AG10803 (cell line): ENCODE results near the gene TSPAN32.
"Not testable (repeated sequence)": the region's sequence is repeated elsewhere in the genome, so short reads cannot be mapped to it uniquely, and the experiment has no call there.

Source experiments
- DNase-seq: peaks from one replicate; pipeline ENCODE4 v3.0.0; 2010; ENCODE audit warnings: low read depth
- H3K4me3 ChIP-seq: 2 replicates; pipeline ENCODE4 v1.5.1; 2011; ENCODE audit warnings: mild to moderate bottlenecking, low read length, control low read depth
- TF ChIP-seq, protein P1 (sequence below): conservative IDR thresholded peaks from 2 replicates; pipeline ENCODE4 v1.5.1; 2011; ENCODE audit warnings: mild to moderate bottlenecking, low read length, control low read depth, inconsistent platforms

Gene TSPAN32

DNA sequence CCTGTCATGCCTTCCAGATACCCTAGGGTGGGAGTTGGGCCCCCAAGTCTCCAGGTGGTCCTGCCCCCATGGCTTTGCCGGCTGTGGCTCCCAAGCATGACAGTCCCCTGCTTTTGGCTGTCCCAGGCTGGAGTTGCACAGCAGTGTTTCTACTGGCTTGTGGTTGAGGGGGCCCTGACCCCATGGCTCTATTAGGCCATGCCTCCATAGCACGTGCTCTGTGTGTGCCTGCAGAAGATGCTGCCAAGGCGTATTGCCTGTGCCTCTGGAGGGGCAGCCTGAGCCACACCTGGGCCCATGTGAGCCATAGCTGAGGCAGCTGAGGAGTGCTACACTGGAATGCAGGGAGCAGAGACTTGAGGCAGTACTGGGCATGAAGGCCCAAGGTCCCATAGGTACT lies 49.9 kb downstream of the TSPAN32 start:
- TF ChIP-seq, protein P1, sequence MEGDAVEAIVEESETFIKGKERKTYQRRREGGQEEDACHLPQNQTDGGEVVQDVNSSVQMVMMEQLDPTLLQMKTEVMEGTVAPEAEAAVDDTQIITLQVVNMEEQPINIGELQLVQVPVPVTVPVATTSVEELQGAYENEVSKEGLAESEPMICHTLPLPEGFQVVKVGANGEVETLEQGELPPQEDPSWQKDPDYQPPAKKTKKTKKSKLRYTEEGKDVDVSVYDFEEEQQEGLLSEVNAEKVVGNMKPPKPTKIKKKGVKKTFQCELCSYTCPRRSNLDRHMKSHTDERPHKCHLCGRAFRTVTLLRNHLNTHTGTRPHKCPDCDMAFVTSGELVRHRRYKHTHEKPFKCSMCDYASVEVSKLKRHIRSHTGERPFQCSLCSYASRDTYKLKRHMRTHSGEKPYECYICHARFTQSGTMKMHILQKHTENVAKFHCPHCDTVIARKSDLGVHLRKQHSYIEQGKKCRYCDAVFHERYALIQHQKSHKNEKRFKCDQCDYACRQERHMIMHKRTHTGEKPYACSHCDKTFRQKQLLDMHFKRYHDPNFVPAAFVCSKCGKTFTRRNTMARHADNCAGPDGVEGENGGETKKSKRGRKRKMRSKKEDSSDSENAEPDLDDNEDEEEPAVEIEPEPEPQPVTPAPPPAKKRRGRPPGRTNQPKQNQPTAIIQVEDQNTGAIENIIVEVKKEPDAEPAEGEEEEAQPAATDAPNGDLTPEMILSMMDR: no peak
- no peak overlapping the region for H3K4me3 ChIP-seq
- DNase-seq: no peak

DNA sequence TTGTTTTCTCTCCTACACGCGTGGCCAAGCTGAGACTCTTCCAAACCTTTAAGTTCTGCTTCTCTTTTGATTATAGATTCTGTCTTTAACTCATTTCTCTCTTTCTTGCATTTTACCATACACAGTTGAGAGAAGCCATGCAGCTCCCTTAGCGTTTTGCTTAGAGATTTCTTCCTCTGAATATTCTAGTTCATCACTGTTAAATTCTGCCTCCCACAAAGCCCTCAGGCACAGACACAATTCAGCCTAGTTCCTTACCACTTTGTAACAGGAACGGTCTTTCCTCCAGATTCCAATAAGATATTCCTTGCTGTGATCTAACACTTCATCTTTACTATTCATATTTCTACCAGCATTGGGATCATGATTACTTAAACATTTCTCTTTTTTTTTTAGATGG lies 50.6 kb downstream of the TSPAN32 start:
- TF ChIP-seq, protein P1: no peak
- H3K4me3 ChIP-seq: no peak overlapping the region
- DNase-seq: no peak

DNA sequence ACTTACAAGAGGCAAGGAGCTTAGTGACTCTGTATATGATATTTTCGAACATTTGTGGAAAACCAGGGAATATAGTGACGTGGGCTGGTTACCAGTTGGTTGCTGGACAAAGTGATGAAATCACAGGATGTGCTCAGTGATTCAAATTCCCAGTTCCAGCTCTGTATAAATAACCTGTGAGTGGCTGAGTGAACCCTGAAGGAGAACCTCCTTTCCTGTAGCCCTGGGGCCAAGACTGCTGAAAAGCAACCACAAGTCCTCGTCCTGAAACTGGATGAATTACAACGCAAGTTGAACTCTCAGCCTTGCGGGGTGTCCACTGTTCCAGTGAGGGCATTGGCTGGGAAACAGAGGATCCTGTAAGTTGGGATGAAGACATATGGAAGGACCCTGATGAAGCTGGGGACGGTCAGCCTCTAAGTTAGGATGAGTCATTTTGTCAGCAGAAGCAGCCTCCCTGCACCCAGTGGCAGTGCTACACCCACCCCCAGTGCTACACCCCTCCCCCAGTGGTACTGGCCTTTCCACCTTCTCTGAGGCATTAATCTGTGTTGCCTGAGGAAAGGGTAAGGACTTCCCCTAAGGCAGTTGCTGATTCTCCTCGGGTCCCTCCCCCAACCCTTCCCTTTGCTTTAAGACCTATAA lies 53.3 kb downstream of the TSPAN32 start:
- TF ChIP-seq, protein P1: no peak
- H3K4me3 ChIP-seq: no peak overlapping the region
- no peak for DNase-seq

DNA sequence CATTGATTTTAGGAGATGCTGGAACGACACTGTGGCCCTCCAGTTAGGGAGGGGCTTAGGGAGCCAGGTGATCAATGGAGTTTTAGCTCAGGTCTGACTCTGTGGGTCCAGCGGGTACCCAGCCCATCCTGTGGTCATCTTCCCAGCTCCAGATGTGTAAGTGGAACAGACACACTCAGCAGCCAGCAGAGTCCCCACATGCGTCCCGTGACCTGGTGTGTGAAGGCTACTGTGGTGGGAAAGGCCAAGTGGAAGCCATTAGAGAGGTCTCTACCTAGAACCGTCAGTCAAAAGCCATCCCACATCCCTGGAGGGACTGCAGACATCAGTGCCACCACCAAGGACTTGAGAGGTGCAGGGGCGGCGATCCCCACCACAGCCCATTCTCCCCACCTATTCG lies 55.4 kb downstream of the TSPAN32 start:
- DNase-seq: no peak
- TF ChIP-seq, protein P1: no peak

DNA sequence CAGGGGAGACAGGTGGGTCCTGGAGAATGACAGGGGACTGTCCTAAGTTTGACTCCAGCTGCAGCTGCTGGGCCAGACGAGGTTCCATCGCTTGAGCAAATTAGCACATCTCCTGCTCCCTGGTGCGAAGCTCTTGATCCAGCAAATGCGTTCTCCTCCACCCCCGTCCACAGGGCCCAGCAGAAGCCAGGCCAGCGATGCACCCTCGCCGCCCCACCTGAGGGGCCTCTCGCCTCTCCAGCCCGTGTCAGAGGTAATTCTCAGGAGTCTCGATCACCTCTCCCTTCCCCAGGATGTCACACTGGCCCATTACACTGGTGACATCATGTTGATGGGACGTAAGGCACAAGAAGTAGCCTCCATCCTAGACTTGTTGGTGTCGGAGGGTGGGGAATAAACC lies 55.8 kb downstream of the TSPAN32 start:
- not testable (repeated sequence) for H3K4me3 ChIP-seq, DNase-seq

More for the DNA sequence above, 55.4 kb downstream of the TSPAN32 start:
- H3K4me3 ChIP-seq: no peak overlapping the region

DNA sequence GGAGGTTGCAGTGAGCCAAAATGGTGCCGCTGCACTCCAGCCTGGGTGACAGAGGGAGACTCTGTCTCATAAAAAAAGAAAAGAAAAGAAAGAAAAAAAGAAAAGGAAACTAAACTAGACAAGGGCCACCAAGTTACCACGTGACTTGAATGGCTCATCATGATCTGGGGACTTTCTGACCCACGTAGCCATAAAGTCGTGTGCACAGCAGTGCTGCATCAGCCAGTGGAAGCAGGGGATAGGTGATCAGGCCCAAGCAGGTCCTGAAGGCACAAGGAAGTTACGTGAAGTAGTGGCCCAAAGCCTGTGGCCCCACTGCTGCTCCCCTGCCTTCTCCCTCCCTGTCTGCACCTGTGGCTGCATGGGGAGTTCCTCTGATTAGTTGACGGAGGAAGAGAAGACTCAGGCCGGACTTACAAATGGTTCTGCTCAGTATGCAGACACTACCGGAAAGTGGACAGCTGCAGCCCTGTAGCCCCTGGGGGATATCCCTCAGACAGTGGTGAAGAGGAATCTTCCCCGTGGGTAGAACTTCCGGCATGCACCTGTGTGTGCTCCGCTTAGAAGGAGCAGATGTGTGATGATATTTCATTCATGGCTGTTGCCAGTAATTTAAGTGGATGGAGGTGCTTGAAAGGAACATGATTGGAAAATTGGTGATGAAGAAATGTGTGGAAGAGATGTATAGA lies 57.1 kb downstream of the TSPAN32 start:
- TF ChIP-seq, protein P1: no peak
- DNase-seq: no peak
- H3K4me3 ChIP-seq: no peak overlapping the region

DNA sequence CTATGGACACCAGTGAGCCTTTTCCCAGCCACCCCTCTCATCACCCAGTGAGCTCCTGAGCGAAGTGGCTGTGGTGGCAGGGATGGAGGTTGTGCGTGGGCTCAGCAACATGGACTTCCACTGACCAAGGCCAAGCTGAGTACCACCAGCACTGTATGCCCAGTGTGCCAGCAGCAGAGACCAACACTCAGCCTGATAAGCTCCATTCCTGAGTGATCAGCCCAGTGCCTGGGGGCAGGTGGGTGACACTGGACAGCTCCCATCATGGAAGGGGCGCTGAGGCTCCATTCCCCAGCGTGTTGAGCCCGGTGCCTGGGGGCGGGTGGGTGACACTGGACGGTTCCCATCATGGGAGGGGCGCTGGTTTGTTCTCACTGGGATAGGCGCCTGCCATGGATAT lies 57.7 kb downstream of the TSPAN32 start:
- TF ChIP-seq, protein P1: no peak
- DNase-seq: no peak
- no peak overlapping the region for H3K4me3 ChIP-seq
